Neutrophil (primary cell): ENCODE measurements around the gene TOMM40.
A peak's percentile ranks its signal among the peaks of the same experiment; 100 is the strongest.

Experiments
- H3K27ac ChIP-seq: fragments of 200-600 bp; sonication (generic); 2 replicates; pipeline ENCODE4 v1.5.1; 2016; ENCODE audit warnings: mild to moderate bottlenecking, moderate library complexity
- H3K27me3 ChIP-seq: fragments of 200-600 bp; sonication (generic); 2 replicates; pipeline ENCODE4 v1.6.0; 2016; ENCODE audit warnings: mild to moderate bottlenecking
- H3K36me3 ChIP-seq: fragments of 200-600 bp; sonication (generic); 2 replicates; pipeline ENCODE4 v1.5.1; 2017
- H3K4me1 ChIP-seq, 2 experiments: fragments of 200-600 bp in 1 of 2; sonication (generic) in 1 of 2; 1 replicate in 1 of 2; 2 replicates in 1 of 2; pipeline versions ENCODE4 v1.5.1 to v1.6.1; 2013 to 2016; ENCODE audit warnings: low read depth in 1 of 2, low read length in 1 of 2, mild to moderate bottlenecking in 1 of 2, moderate library complexity in 1 of 2; ENCODE audit not compliant: control insufficient read depth in 1 of 2, insufficient read depth in 1 of 2
- H3K4me3 ChIP-seq, 2 experiments: fragments of 200-600 bp in 1 of 2; sonication (generic) in 1 of 2; 1 replicate in 1 of 2; 2 replicates in 1 of 2; pipeline ENCODE4 v1.5.1; 2013 to 2016; ENCODE audit warnings: low read depth in 1 of 2, low read length in 1 of 2, mild to moderate bottlenecking in 1 of 2, moderate library complexity in 1 of 2
- H3K9me3 ChIP-seq: fragments of 200-600 bp; sonication (generic); 2 replicates; pipeline ENCODE4 v1.5.1; 2016
- CTCF ChIP-seq: fragments of 200-600 bp; sonication (generic); IDR thresholded peaks from 2 replicates; pipeline ENCODE4 v1.5.1; 2016; ENCODE audit warnings: antibody characterized with exemption

Gene TOMM40

GRCh38 chr19:44949550-44949949 lies 58.5 kb downstream of the TOMM40 start:
- Histone ChIP-seq H3K27ac (no peak overlapping the region), H3K4me1 (peaks cover 12 to 16% of the 10 kb centered on the region in 2 experiments), H3K27me3 (no peaks in the 10 kb centered on the region), H3K9me3 (no peaks in the 10 kb centered on the region), H3K4me3 (no peak overlapping the region), H3K36me3 (peaks cover 13% of the 10 kb centered on the region)
- no peak for TF ChIP-seq CTCF

- TF ChIP-seq CTCF: peak; percentile 78
- Histone ChIP-seq H3K9me3 (no peaks in the 10 kb centered on the region), H3K4me3 (no peak overlapping the region), H3K27me3 (no peaks in the 10 kb centered on the region), H3K36me3 (peaks cover 13% of the 10 kb centered on the region), H3K4me1 (peaks cover 24 to 27% of the 10 kb centered on the region in 2 experiments), H3K27ac (no peak overlapping the region)
Observed at GRCh38 chr19:44951179-44952159, 60.4 kb downstream of the TOMM40 start.
